Activated CD8-positive, alpha-beta memory T cell treated with anti-CD3 and anti-CD28 coated beads for 48 hours (primary cell): ENCODE measurements around the gene SULT1C4.
"Not testable (repeated sequence)": the region's sequence is repeated elsewhere in the genome, so short reads cannot be mapped to it uniquely, and the experiment has no call there.

Experiments
- DNase-seq, 3 experiments: peaks; one replicate each; pipeline ENCODE4 v3.0.0-alpha.2; 2020; ENCODE audit warnings: low read depth in 2 of 3, low spot score in 2 of 3

SULT1C4 gene

GRCh38 chr2:108377815-108378630 lies at the start of gene SULT1C4:
Gene SULT1C4, plus strand, starts transcription at chr2:108377954. Its CDS starts 384 bp downstream, at chr2:108378338.
- no peak for DNase-seq

DNA sequence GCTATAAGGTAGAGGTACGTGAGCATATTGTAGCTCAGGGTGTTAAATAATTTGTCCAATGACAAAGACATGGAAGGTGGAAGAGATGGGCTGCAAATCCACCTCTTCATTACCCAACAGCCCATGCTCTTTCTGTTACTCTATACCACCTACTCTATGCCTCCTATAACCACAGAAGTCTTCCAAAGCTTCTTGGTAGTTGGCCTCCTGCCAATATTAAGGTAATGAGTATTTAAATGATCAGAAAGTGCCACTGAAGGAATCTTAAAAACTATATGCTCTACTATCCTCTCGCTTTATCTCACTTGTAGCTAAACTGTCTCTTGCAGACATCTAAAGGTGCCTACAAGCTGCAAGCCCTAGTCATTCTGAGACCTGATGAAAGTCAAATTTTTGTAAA lies 48.0 kb upstream of the SULT1C4 start:
- DNase-seq, result no peak

DNA sequence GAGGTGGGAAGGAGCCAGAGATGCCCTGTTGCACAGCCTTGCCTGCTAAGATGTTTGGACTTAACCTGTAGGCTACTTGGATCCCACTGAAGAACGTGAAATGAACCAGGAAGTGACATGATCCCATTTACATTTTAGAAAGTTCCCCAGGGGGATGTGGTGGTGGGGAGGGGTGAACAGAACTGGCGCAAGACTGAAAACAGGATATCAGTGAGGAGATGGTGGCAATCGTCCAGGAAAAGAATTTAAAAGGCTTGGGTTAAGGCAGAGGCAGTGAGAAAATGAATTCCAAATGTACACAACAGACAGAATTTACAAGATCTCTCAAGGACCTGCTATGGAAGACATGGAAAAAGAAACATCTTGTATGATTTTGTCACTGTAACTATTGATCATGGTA lies 46.8 kb upstream of the SULT1C4 start:
- DNase-seq, result no peak

GRCh38 chr2:108345951-108346350 lies 31.8 kb upstream of the SULT1C4 start:
- no peak for DNase-seq

DNA sequence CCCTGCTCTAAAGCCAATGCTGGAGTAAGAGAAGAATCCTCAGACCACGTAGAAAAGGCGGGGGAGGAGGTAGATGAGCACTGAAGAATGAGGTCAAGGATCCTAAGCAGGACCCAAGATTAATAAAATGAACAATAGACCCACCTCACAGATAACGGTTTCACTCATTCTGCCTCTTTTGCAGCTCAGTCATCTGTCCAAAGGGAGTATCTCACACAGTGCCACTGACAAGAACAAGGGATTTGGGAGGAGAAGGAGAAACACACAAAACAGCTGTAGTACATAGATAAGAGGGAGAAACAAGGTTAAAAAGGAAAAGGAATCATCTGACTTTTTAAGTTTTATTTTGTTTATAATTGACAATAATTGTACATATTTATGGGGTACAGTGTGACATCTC lies 30.9 kb upstream of the SULT1C4 start:
- no peak for DNase-seq

GRCh38 chr2:108347786-108348185 lies 30.0 kb upstream of the SULT1C4 start:
- DNase-seq, result no peak

GRCh38 chr2:108348816-108349570 lies 28.8 kb upstream of the SULT1C4 start:
- no peak for DNase-seq

- no peak for DNase-seq
Observed at GRCh38 chr2:108349571-108349928, 28.2 kb upstream of the SULT1C4 start.

DNA sequence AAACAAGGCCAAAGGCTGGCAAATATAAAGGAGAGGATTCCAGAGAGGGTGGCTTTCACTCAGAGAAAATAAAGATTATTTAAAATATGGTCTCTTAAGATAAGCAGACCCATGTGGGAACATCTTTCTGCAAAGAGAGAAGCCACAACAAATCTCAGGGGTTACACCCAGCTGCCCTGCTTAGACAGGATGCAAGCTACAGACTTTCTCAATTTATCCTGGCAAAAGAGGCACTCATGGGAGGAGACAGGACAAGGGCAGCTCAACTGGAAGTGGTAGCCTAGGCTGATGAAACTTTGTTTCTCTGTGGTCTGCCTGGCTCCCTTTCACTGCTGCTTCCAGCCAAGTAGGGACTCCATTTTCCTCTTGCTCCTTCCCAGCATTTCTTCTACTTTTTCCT lies 25.9 kb upstream of the SULT1C4 start:
- DNase-seq, result no peak

DNA sequence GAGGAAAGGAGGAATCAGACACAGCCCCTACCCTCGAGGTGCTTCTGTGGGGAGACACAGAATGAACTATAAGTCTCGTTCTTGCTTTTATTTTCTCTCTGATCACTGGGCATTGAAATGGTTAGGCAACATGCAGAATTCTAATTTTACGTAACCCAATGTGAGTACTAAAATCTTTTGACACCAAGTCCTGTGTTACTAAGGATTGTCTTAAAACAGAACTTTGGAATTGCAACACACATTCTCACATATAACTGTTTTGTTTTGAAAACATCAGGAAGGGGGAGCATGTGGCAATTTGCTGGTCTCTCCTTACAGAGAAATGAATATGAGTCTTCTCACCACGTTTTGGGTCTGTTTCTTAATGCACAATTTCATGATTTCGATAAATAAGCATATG lies 23.6 kb upstream of the SULT1C4 start:
- DNase-seq, result no peak

GRCh38 chr2:108355906-108356734 lies 21.6 kb upstream of the SULT1C4 start:
- DNase-seq, result no peak

DNA sequence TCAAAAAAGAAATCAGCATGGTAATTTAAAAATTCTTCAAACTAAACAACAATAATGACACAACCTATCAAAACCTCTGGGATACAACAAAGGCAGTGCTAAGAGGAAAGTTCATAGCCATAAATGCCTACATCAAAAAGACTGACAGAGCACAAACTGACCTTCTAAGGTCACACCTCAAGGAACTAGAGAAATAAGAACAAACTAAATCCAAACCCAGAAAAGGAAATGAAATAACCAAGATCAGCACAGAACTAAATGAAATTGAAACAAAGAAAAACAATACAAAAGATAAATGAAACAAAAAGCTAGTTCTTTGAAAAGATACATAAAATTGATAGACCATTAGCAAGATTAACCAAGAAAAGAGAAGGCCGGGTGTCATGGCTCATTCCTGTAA lies 18.4 kb upstream of the SULT1C4 start:
- not testable (repeated sequence) for DNase-seq

DNA sequence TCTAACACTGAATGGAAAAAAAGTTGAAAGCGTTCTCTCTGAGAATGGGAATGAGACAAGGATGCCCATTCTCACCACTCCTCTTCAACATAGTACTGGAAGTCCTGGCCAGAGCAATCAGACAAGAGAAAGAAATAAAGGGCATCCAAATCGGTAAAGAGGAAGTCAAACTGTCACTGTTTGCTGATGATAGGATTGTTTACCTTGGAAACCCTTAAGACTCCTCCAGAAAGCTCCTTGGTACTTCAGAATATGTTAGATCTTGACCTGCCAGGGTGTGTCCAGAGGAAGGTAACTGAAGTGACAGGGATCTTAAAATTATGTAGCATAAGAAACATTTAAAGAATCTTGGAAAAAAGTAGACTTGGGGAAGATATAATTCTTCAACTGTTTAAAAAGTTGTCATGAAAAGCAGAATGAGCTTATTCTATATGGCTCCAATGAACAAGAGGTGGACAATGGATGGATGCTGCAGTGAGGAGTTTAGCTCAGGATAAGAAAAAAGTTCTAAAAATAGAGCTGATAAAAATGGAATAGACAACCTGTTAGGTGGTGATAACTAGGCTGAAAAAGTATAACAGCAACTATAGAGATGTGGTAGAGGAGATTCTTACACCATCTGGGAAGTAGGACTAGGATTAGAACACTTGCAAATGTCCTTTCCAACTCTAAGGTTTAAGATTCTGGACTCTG lies 16.8 kb upstream of the SULT1C4 start:
- no peak for DNase-seq

GRCh38 chr2:108363024-108363907 lies 14.5 kb upstream of the SULT1C4 start:
- DNase-seq, result no peak

GRCh38 chr2:108363908-108364225 lies 13.9 kb upstream of the SULT1C4 start:
- DNase-seq, result no peak

GRCh38 chr2:108364676-108365297 lies 13.0 kb upstream of the SULT1C4 start:
- DNase-seq, result no peak

DNA sequence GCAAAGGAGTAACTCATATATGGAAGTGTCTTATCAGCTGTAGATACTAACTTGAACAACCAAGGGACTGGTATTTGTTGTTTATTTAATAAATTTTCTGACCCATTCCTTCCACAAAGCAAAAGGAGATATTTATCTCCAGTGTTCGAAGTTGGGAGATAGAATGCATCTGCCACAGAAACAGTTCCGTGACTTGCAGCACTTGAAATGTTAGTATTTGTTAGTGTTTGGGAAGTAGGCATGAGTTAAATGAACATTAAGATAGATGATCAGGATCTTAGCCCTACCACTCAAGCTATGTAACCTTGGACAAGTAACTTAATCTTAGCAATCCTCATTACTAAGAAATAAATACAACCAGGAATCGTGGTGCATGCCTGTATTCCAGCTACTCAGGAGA lies 12.1 kb upstream of the SULT1C4 start:
- DNase-seq, result no peak

GRCh38 chr2:108367014-108367413 lies 10.7 kb upstream of the SULT1C4 start:
- DNase-seq, result no peak

DNA sequence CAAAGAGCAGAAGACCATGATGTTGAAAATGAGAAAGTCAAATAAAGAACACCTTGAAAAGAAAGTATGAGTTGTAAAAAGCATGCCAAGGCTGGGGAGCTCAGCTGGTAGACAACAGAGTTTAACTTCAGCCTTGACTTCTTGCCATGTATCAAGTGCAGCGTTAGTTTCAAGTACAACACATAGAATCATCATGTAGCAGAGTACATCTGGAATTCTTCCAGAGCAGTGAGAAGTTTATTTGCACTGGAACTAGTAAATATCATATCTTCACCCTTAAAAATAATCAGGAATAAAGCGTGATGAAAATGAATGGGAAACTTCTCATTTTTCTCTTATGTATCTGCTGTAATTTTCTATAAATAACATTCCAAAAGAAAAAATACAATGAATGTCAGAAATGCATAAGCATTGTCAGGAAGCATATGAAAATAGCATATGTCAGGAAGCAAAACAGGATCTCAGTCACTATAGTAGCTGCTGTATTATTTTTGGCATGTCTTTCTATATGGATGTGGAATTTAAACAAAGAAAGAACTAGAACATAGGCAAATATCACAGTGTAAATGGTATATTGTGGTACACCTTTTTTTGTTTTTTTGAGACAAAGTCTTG lies 10.1 kb upstream of the SULT1C4 start:
- no peak for DNase-seq
